A549 (cell line): ENCODE measurements around the gene COX6A1. TPM values are rescaled to one million over a fixed set of nuclear protein-coding genes. Genes with fewer than 3 reads are reported as not detected.

Experiments
- ATAC-seq, 2 experiments: fragments of 200-7000 bp in 1 of 2; fragments of >200 bp in 1 of 2; cut with Nextera tagmentation in 1 of 2; cut with Tn5 transposase in 1 of 2; 3 replicates each; pipeline versions ENCODE4 v1.8.0 to v1.9.1; 2018 to 2020; ENCODE audit warnings: mild to moderate bottlenecking in 1 of 2, moderate library complexity in 1 of 2
- CTCF ChIA-PET: fragments of 300-600 bp; sonication (Branson Sonifier 250); formaldehyde crosslinking; extraction: SDS; loops from one replicate; lab custom pipeline; 2021; ENCODE audit warnings: antibody characterized with exemption, inconsistent platforms; lab: Yijun Ruan, JAX
- POLR2A ChIA-PET: fragments of 350-600 bp; formaldehyde crosslinking; extraction: SDS; loops from one replicate; lab custom pipeline; 2021; ENCODE audit warnings: antibody characterized with exemption, inconsistent platforms; lab: Yijun Ruan, JAX
- DNase-seq, 2 experiments: peaks; one replicate each; pipeline versions ENCODE4 v3.0.0 to v3.0.0-alpha.2; 2011 to 2016; ENCODE audit warnings: low read depth in 1 of 2, low spot score in 1 of 2
- FAIRE-seq: peaks from 2 replicates; lab custom pipeline; 2011; peaks lifted over from hg19 to GRCh38; lab: Jason Lieb, UNC
- H3K27ac ChIP-seq, 2 experiments: fragments of >200 bp; sonication (Bioruptor Twin); formaldehyde crosslinking; 3 replicates each; pipeline ENCODE4 v1.5.1; 2016 to 2017
- H3K4me1 ChIP-seq: fragments of >200 bp; sonication (Bioruptor Twin); formaldehyde crosslinking; 3 replicates; pipeline ENCODE4 v1.6.1; 2016
- H3K4me2 ChIP-seq: fragments of >200 bp; sonication (Bioruptor Twin); formaldehyde crosslinking; 3 replicates; pipeline ENCODE4 v1.6.1; 2016
- H3K4me3 ChIP-seq: fragments of >200 bp; sonication (Bioruptor Twin); formaldehyde crosslinking; 3 replicates; pipeline ENCODE4 v1.5.1; 2016
- H3K9me3 ChIP-seq: fragments of >200 bp; sonication (Bioruptor Twin); formaldehyde crosslinking; 3 replicates; pipeline ENCODE4 v1.6.1; 2016
- BCL3 ChIP-seq: fragments of >200 bp; sonication (Bioruptor Twin); formaldehyde crosslinking; IDR thresholded peaks from 3 replicates; pipeline ENCODE4 v1.6.1; 2016
- CBX2 ChIP-seq: fragments of 200-600 bp; sonication (generic); IDR thresholded peaks from 2 replicates; pipeline ENCODE4 v1.6.1; 2016; ENCODE audit warnings: low read depth, mild to moderate bottlenecking, borderline replicate concordance
- CEBPB ChIP-seq, 2 experiments: fragments of >200 bp in 1 of 2; sonication (Bioruptor Twin) in 1 of 2; formaldehyde crosslinking in 1 of 2; IDR thresholded peaks; 2 replicates each; pipeline ENCODE4 v1.6.1; 2012 to 2016
- EHMT2 ChIP-seq: fragments of 200-600 bp; sonication (generic); IDR thresholded peaks from 2 replicates; pipeline ENCODE4 v1.6.1; 2016; ENCODE audit warnings: antibody characterized with exemption, low read depth, mild to moderate bottlenecking, moderate library complexity
- EP300 ChIP-seq, 2 experiments: fragments of >200 bp; sonication (Bioruptor Twin); formaldehyde crosslinking; IDR thresholded peaks; 2 replicates in 1 of 2; 3 replicates in 1 of 2; pipeline ENCODE4 v1.6.1; 2016 to 2017
- ESRRA ChIP-seq: fragments of 150-350 bp; IDR thresholded peaks from 2 replicates; pipeline ENCODE4 v1.6.1; 2014; ENCODE audit warnings: mild to moderate bottlenecking, low read length, borderline replicate concordance
- FOSL2 ChIP-seq, 2 experiments: fragments of 450-650 bp in 1 of 2; fragments of >200 bp in 1 of 2; sonication (Bioruptor Twin) in 1 of 2; formaldehyde crosslinking; IDR thresholded peaks; 2 replicates each; pipeline versions ENCODE4 v1.5.0 to v1.6.1; 2016 to 2020; ENCODE audit warnings: mild to moderate bottlenecking in 1 of 2, moderate library complexity in 1 of 2
- GATA3 ChIP-seq: IDR thresholded peaks from 2 replicates; pipeline ENCODE4 v1.6.1; 2012; ENCODE audit warnings: borderline replicate concordance
- HDAC2 ChIP-seq: fragments of 200-600 bp; sonication (generic); IDR thresholded peaks from 2 replicates; pipeline ENCODE4 v1.6.1; 2016
- HOXA7 ChIP-seq: fragments of 250-450 bp; sonication (Bioruptor Pico); IDR thresholded peaks from 2 replicates; pipeline ENCODE4 v1.5.0; 2020; ENCODE audit warnings: mild to moderate bottlenecking, moderate library complexity
- JUN ChIP-seq, 2 experiments: fragments of >200 bp; sonication (Bioruptor Twin); formaldehyde crosslinking; IDR thresholded peaks; 2 replicates in 1 of 2; 3 replicates in 1 of 2; pipeline ENCODE4 v1.6.1; 2016 to 2017
- JUNB ChIP-seq: fragments of >200 bp; sonication (Bioruptor Twin); formaldehyde crosslinking; IDR thresholded peaks from 2 replicates; pipeline ENCODE4 v1.6.1; 2016
- KDM5A ChIP-seq: fragments of 200-600 bp; sonication (generic); IDR thresholded peaks from 2 replicates; pipeline ENCODE4 v1.6.1; 2016; ENCODE audit warnings: antibody characterized with exemption, mild to moderate bottlenecking
- MAX ChIP-seq: IDR thresholded peaks from 2 replicates; pipeline ENCODE4 v1.6.1; 2012
- MYC ChIP-seq: IDR thresholded peaks from 2 replicates; pipeline ENCODE4 v1.6.1; 2012; ENCODE audit warnings: mild to moderate bottlenecking, inconsistent platforms, low read length, improper control_type of control experiment, borderline replicate concordance
- NFE2L2 ChIP-seq: fragments of 150-350 bp; conservative IDR thresholded peaks from 2 replicates; pipeline ENCODE4 v1.6.1; 2014; ENCODE audit warnings: low read length
- NPAS2 ChIP-seq: fragments of 250-450 bp; sonication (Bioruptor Pico); IDR thresholded peaks from 2 replicates; pipeline ENCODE4 v1.8.0; 2022; ENCODE audit warnings: mild to moderate bottlenecking, moderate library complexity, borderline replicate concordance
- PBX3 ChIP-seq: IDR thresholded peaks from 2 replicates; pipeline ENCODE4 v1.6.1; 2012
- PHF8 ChIP-seq: fragments of 200-600 bp; sonication (generic); IDR thresholded peaks from 2 replicates; pipeline ENCODE4 v1.6.1; 2016; ENCODE audit warnings: low read depth, mild to moderate bottlenecking, antibody characterized with exemption, moderate library complexity, borderline replicate concordance
- POLR2A ChIP-seq: IDR thresholded peaks from 2 replicates; pipeline ENCODE4 v1.6.1; 2012; ENCODE audit warnings: mild to moderate bottlenecking, low read length
- RAD21 ChIP-seq, 2 experiments: fragments of >200 bp in 1 of 2; sonication (Bioruptor Twin) in 1 of 2; formaldehyde crosslinking in 1 of 2; IDR thresholded peaks in 1 of 2; conservative IDR thresholded peaks in 1 of 2; 2 replicates in 1 of 2; 3 replicates in 1 of 2; pipeline ENCODE4 v1.6.1; 2012 to 2018; ENCODE audit warnings: inconsistent platforms in 1 of 2
- RARB ChIP-seq: fragments of 250-450 bp; sonication (Bioruptor Pico); IDR thresholded peaks from 2 replicates; pipeline ENCODE4 v1.8.0; 2021; ENCODE audit warnings: mild to moderate bottlenecking, moderate library complexity
- RCOR1 ChIP-seq: fragments of 150-350 bp; IDR thresholded peaks from 2 replicates; pipeline ENCODE4 v1.6.1; 2014; ENCODE audit warnings: antibody characterized with exemption, low read length, low read depth
- REST ChIP-seq: fragments of 200-600 bp; sonication (generic); IDR thresholded peaks from 2 replicates; pipeline ENCODE4 v1.6.1; 2016; ENCODE audit warnings: antibody characterized with exemption, mild to moderate bottlenecking, moderate library complexity
- RFX5 ChIP-seq: fragments of 450-650 bp; IDR thresholded peaks from 2 replicates; pipeline ENCODE4 v1.7.1; 2014; ENCODE audit warnings: antibody characterized with exemption, mild to moderate bottlenecking, moderate library complexity
- SREBF2 ChIP-seq: fragments of 450-650 bp; IDR thresholded peaks from 2 replicates; pipeline ENCODE4 v1.6.1; 2014; ENCODE audit warnings: mild to moderate bottlenecking, moderate library complexity
- TFCP2L1 ChIP-seq: fragments of 250-450 bp; sonication (Bioruptor Pico); IDR thresholded peaks from 2 replicates; pipeline ENCODE4 v1.5.0; 2021; ENCODE audit warnings: mild to moderate bottlenecking
- TP53 ChIP-seq: fragments of 250-450 bp; sonication (Bioruptor Pico); IDR thresholded peaks from 2 replicates; pipeline ENCODE4 v1.5.0; 2021; ENCODE audit warnings: mild to moderate bottlenecking, moderate library complexity
- ZFP36 ChIP-seq: fragments of 450-650 bp; IDR thresholded peaks from 2 replicates; pipeline ENCODE4 v1.6.1; 2014; ENCODE audit warnings: borderline replicate concordance; ENCODE audit not compliant: partially characterized antibody
- ZSCAN20 ChIP-seq: fragments of 250-450 bp; sonication (Bioruptor Pico); IDR thresholded peaks from 2 replicates; pipeline ENCODE4 v1.8.0; 2022; ENCODE audit warnings: mild to moderate bottlenecking, moderate library complexity
- WGBS: methylation state at CpG from one replicate; pipeline ENCODE4 v1.1.6; 2017; ENCODE audit errors: missing lambda C conversion rate; 5-methylcytosine and 5-hydroxymethylcytosine counted together
- polyA plus RNA-seq, 4 experiments: library from polyadenylated mRNA; depleted of rRNA in 3 of 4; stranded (reverse); fragments of >200 nt; fragmentation: RNase III in 1 of 4; extraction: RNeasy Plus Mini Kit Qiagen cat#74134 plus additional on column Dnase treatment in 1 of 4; gene quantifications; 2 replicates in 3 of 4; 3 replicates in 1 of 4; pipeline ENCODE4 v1.2.3, GENCODE V29; 2011 to 2017

COX6A1 gene
- polyA plus RNA-seq, 2 of the 4 experiments (the other 2 are of a cell fraction) = 759 to 948 TPM

- Histone ChIP-seq H3K4me2 (peak overlapping the region; percentile 82), H3K9me3 (no peaks in the 10 kb centered on the region), H3K4me3 (peak overlapping the region; percentile 84; the same call in 2 of the 3 replicates), H3K4me1 (peaks cover 20% of the 10 kb centered on the region), H3K27ac (no peak overlapping the region)
- WGBS = 82% methylated on average over 2 of the region's 2 CpGs
- CTCF ChIA-PET = interaction anchor here (0.8 to 10.1 kb wide), 4 partner anchors 9 to 88 kb away, joined by 4 to 99 read pairs (median 4); partner anchors contain the start of gene SRSF9
- no peak for DNase-seq
- POLR2A ChIA-PET = no interaction called here
- TF ChIP-seq ESRRA (peak; percentile 79; the same call in 1 of the 2 replicates), MAX (no peak), CEBPB (IDR thresholded peaks at IDR 0.05) (peak in 1 of 2 experiments; percentile 48; a peak in 1 of 4 replicates)
- no peak for ATAC-seq
- no peak for FAIRE-seq
These were observed 6.8 kb downstream of the COX6A1 start for GRCh38 chr12:120444676-120445075.

- FAIRE-seq (no peak), DNase-seq (peak; percentile 72 to 89), ATAC-seq (peak; percentile 92 to 96)
- peak within 1 kb of the TSS; percentile 84 for H3K4me3 ChIP-seq
- POLR2A ChIA-PET = no interaction called here
- H3K9me3 ChIP-seq = no peaks in the 10 kb centered on the region
- CTCF ChIA-PET = interaction anchor here (1.1 to 2.5 kb wide), 4 partner anchors 12 to 89 kb away, joined by 4 to 12 read pairs (median 4); no protein-coding TSS in a partner anchor
- WGBS = 1% methylated on average over 41 of the region's 73 CpGs
- peak within 1 kb of the TSS; percentile 90 for H3K4me2 ChIP-seq
- peaks cover 17% of the 10 kb centered on the region for H3K4me1 ChIP-seq
- H3K27ac ChIP-seq = peak within 1 kb of the TSS; percentile 93 to 97
- TF ChIP-seq SREBF2 (no peak), REST (peak; percentile 61; the same call in 1 of the 2 replicates), HDAC2 (peak; percentile 69; the same call in 1 of the 2 replicates), MAX (peak; percentile 97), NFE2L2 (no peak), KDM5A (peak; percentile 93), NPAS2 (CRISPR knock-in tag) (no peak), RCOR1 (no peak), TFCP2L1 (CRISPR knock-in tag) (no peak), BCL3 (peak; percentile 94), RARB (CRISPR knock-in tag) (no peak), PBX3 (no peak), GATA3 (peak; percentile 36; the same call in 1 of the 2 replicates), MYC (peak; percentile 78), CBX2 (no peak), ZSCAN20 (CRISPR knock-in tag) (no peak), EP300 (IDR thresholded peaks at IDR 0.05) (no peak), ZFP36 (no peak), FOSL2 (IDR thresholded peaks at IDR 0.05) (no peak), FOSL2 (CRISPR knock-in tag; IDR thresholded peaks at IDR 0.05) (0 out of 2 replicates have a peak, but pooled peaks have one; percentile 5), RAD21 (conservative IDR thresholded peaks at IDR 0.05 in 1 of 2, IDR thresholded peaks at IDR 0.05 in 1 of 2) (no peak), RFX5 (0 out of 2 replicates have a peak, but pooled peaks have one; percentile 38), PHF8 (peak; percentile 82), HOXA7 (CRISPR knock-in tag) (no peak), JUNB (no peak), TP53 (CRISPR knock-in tag) (no peak), EHMT2 (no peak), POLR2A (peak; percentile 93), JUN (IDR thresholded peaks at IDR 0.05) (peak; percentile 76 to 94; a peak in 3 of 5 replicates)
These were observed 8.3 kb downstream of the COX6A1 start, which contains the start of the genes GATC and TRIAP1 for GRCh38 chr12:120445911-120446843. Gene GATC (plus strand): TSS chr12:120446444. CDS start chr12:120446481, 37 bp downstream. Gene TRIAP1 (minus strand): TSS chr12:120446384. CDS start chr12:120446372, 12 bp downstream.
